HepG2 (cell line): ENCODE data around the gene BCAS1. TPM values are rescaled to one million over a fixed set of nuclear protein-coding genes. Genes with fewer than 3 reads are reported as not detected.

Experiments used
- DNMT1 ChIP-seq: sonication (generic); formaldehyde crosslinking; IDR thresholded peaks from 2 replicates; pipeline ENCODE4 v1.5.1; 2020; ENCODE audit warnings: mild to moderate bottlenecking, missing genetic modification reagents
- GTF2F1 ChIP-seq: fragments of 150-350 bp; IDR thresholded peaks from 2 replicates; pipeline ENCODE4 v1.6.1; 2014; ENCODE audit warnings: low read length
- HNRNPUL1 ChIP-seq: fragments of 200-400 bp; formaldehyde crosslinking; IDR thresholded peaks from 2 replicates; pipeline ENCODE4 v1.6.1; 2017; ENCODE audit warnings: low read depth, mild to moderate bottlenecking, low read length, moderate library complexity
- IKZF1 ChIP-seq: fragments of 450-650 bp; IDR thresholded peaks from 2 replicates; pipeline ENCODE4 v1.7.1; 2016
- KAT2B ChIP-seq: fragments of 150-350 bp; IDR thresholded peaks from 2 replicates; pipeline ENCODE4 v1.6.1; 2014; ENCODE audit warnings: low read depth, low read length, borderline replicate concordance
- NCOA1 ChIP-seq: sonication (generic); formaldehyde crosslinking; IDR thresholded peaks from 2 replicates; pipeline ENCODE4 v1.9.0; 2021; ENCODE audit warnings: missing genetic modification reagents
- PHB2 ChIP-seq: fragments of 450-650 bp; IDR thresholded peaks from 2 replicates; pipeline ENCODE4 v1.6.1; 2018; ENCODE audit not compliant: partially characterized antibody
- REXO4 ChIP-seq: sonication (generic); formaldehyde crosslinking; IDR thresholded peaks from 2 replicates; pipeline ENCODE4 v1.8.0; 2022; ENCODE audit warnings: missing genetic modification reagents, mild to moderate bottlenecking, borderline replicate concordance
- SMAD3 ChIP-seq: sonication (generic); formaldehyde crosslinking; IDR thresholded peaks from 2 replicates; pipeline ENCODE4 v1.4.0; 2020; ENCODE audit warnings: missing genetic modification reagents
- SP1 ChIP-seq, 2 experiments: fragments of 450-650 bp in 1 of 2; sonication (generic) in 1 of 2; formaldehyde crosslinking in 1 of 2; IDR thresholded peaks; 2 replicates each; pipeline versions ENCODE4 v1.4.0 to v1.6.1; 2016 to 2020; ENCODE audit warnings: missing genetic modification reagents in 1 of 2
- SRY ChIP-seq: sonication (generic); formaldehyde crosslinking; IDR thresholded peaks from 2 replicates; pipeline ENCODE4 v1.8.0; 2022; ENCODE audit warnings: mild to moderate bottlenecking, missing genetic modification reagents
- TBP ChIP-seq: sonication (generic); formaldehyde crosslinking; IDR thresholded peaks from 2 replicates; pipeline ENCODE4 v1.5.0; 2020; ENCODE audit warnings: missing genetic modification reagents
- ZBTB38 ChIP-seq: sonication (generic); formaldehyde crosslinking; IDR thresholded peaks from 2 replicates; pipeline ENCODE4 v1.5.1; 2020; ENCODE audit warnings: mild to moderate bottlenecking, missing genetic modification reagents
- ZFAT ChIP-seq: sonication (generic); formaldehyde crosslinking; conservative IDR thresholded peaks from 2 replicates; pipeline ENCODE4 v1.8.1; 2023; ENCODE audit warnings: missing genetic modification reagents, inconsistent platforms
- ZFP41 ChIP-seq: sonication (generic); formaldehyde crosslinking; IDR thresholded peaks from 2 replicates; pipeline ENCODE4 v1.4.0; 2020; ENCODE audit warnings: mild to moderate bottlenecking, missing genetic modification reagents, borderline replicate concordance
- ZNF124 ChIP-seq: sonication (generic); formaldehyde crosslinking; IDR thresholded peaks from 2 replicates; pipeline ENCODE4 v1.4.0; 2020; ENCODE audit warnings: missing genetic modification reagents
- ZNF335 ChIP-seq: sonication (generic); formaldehyde crosslinking; IDR thresholded peaks from 2 replicates; pipeline ENCODE4 v1.4.0; 2020; ENCODE audit warnings: missing genetic modification reagents
- ZNF570 ChIP-seq: sonication (generic); formaldehyde crosslinking; IDR thresholded peaks from 2 replicates; pipeline ENCODE4 v1.4.0; 2020; ENCODE audit warnings: mild to moderate bottlenecking, missing genetic modification reagents, borderline replicate concordance
- ZNF788 ChIP-seq: sonication (generic); formaldehyde crosslinking; IDR thresholded peaks from 2 replicates; pipeline ENCODE4 v1.5.0; 2020; ENCODE audit warnings: mild to moderate bottlenecking, missing genetic modification reagents, borderline replicate concordance
- ZNF841 ChIP-seq: sonication (generic); formaldehyde crosslinking; IDR thresholded peaks from 2 replicates; pipeline ENCODE4 v1.8.1; 2023; ENCODE audit warnings: missing genetic modification reagents, borderline replicate concordance
- polyA plus RNA-seq, 8 experiments: library from polyadenylated mRNA; depleted of rRNA in 3 of 8; stranded (reverse) in 7 of 8; unstranded in 1 of 8; fragments of >200 nt; fragmentation: Illumina TruSeq in 4 of 8; extraction: Trizol in 4 of 8; gene quantifications; 2 replicates each; pipeline versions ENCODE4 v1.2.1 to v1.2.3, GENCODE V29; 2011 to 2016; ENCODE audit warnings: low read depth in 4 of 8, missing spikeins in 1 of 8, mixed read lengths in 1 of 8; ENCODE audit not compliant: insufficient read depth in 1 of 8
- total RNA-seq, 5 experiments: library from RNA; depleted of rRNA; stranded (reverse); fragments of >200 nt; fragmentation: Illumina TruSeq; extraction: Trizol; gene quantifications; 2 replicates each; pipeline ENCODE4 v1.2.3, GENCODE V29; 2016; ENCODE audit warnings: low read depth in 1 of 5
- TF ChIP-seq, protein P1 (sequence below): sonication (generic); formaldehyde crosslinking; conservative IDR thresholded peaks from 2 replicates; pipeline ENCODE4 v1.5.0; 2020; ENCODE audit warnings: missing genetic modification reagents
- TF ChIP-seq, protein P2 (sequence below): sonication (generic); formaldehyde crosslinking; IDR thresholded peaks from 2 replicates; pipeline ENCODE4 v1.4.0; 2020; ENCODE audit warnings: mild to moderate bottlenecking, missing genetic modification reagents
- TF ChIP-seq, protein P3 (sequence below): sonication (generic); formaldehyde crosslinking; IDR thresholded peaks from 2 replicates; pipeline ENCODE4 v1.8.0; 2022; ENCODE audit warnings: mild to moderate bottlenecking, missing genetic modification reagents; ENCODE audit not compliant: insufficient replicate concordance
- TF ChIP-seq, protein P4 (sequence below): sonication (generic); formaldehyde crosslinking; IDR thresholded peaks from 2 replicates; pipeline ENCODE4 v1.4.0; 2020; ENCODE audit warnings: missing genetic modification reagents, borderline replicate concordance

BCAS1 gene
- total and polyA plus RNA-seq, 2 of the 13 experiments (the other 11 are each of a cell fraction or from before 2014, with no cell fraction given), result 0.55 to 0.91 TPM

DNA sequence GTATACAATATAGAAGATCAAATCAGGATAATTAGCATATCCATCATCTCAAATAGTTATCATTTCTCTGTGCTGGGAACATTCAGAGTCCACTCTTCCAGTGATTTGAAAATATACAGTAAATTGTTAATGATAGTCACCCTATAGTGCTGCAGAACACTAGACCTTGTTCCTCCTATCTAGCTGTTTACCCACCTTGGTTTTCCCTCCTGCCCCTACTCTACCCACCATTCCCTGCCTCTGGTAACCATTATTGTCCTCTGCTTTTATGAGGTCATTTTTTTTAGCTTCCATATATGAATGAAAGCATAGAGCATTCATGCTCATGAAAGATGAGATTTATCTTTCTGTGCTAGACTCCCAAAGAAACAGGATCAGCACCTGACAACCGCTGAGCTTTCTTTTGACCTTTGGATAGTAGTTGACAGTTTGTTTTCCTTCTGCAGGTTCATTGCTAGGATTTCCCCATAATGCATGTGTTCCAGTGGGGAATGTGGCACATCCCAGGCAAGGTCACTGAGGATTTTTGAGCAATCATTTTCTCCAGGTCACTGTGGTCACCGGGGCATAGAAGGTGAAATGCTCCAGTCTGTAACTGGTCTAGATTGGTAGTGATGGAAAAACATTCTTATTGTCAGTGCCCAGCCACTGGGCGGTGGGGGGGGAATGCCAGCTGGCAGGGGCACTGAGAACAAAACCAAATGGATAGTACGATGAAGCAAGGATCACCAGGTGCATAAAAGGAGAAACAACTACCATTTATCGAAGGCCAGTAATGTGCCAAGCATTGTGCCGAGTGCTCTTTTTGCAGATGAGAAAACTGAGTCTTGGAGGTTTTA is 33.6 kb upstream of the BCAS1 start (continued):
- TF ChIP-seq, protein P1, sequence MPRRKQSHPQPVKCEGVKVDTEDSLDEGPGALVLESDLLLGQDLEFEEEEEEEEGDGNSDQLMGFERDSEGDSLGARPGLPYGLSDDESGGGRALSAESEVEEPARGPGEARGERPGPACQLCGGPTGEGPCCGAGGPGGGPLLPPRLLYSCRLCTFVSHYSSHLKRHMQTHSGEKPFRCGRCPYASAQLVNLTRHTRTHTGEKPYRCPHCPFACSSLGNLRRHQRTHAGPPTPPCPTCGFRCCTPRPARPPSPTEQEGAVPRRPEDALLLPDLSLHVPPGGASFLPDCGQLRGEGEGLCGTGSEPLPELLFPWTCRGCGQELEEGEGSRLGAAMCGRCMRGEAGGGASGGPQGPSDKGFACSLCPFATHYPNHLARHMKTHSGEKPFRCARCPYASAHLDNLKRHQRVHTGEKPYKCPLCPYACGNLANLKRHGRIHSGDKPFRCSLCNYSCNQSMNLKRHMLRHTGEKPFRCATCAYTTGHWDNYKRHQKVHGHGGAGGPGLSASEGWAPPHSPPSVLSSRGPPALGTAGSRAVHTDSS (CRISPR knock-in tag), result 0 out of 2 replicates have a peak, but pooled peaks have one; percentile 91
- 0 out of 2 replicates have a peak, but pooled peaks have one; percentile 23 for TF ChIP-seq DNMT1 (CRISPR knock-in tag)
- TF ChIP-seq ZFAT (CRISPR knock-in tag), result no peak
- TF ChIP-seq ZNF570 (CRISPR knock-in tag), result no peak
- peak; percentile 96; the same call in 1 of the 2 replicates for TF ChIP-seq ZNF788 (CRISPR knock-in tag)
- 0 out of 2 replicates have a peak, but pooled peaks have one; percentile 68 for TF ChIP-seq SRY (CRISPR knock-in tag)
- TF ChIP-seq, protein P2, sequence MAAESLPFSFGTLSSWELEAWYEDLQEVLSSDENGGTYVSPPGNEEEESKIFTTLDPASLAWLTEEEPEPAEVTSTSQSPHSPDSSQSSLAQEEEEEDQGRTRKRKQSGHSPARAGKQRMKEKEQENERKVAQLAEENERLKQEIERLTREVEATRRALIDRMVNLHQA (CRISPR knock-in tag), result no peak
- TF ChIP-seq KAT2B, result no peak
- peak; percentile 82; the same call in 1 of the 2 replicates for TF ChIP-seq ZFP41 (CRISPR knock-in tag)
- peak; percentile 99 for TF ChIP-seq ZNF124 (CRISPR knock-in tag)
- TF ChIP-seq ZNF335 (CRISPR knock-in tag), result peak; percentile 86
- peak; percentile 66; the same call in 1 of the 2 replicates for TF ChIP-seq ZBTB38 (CRISPR knock-in tag)
- no peak for TF ChIP-seq PHB2
- no peak for TF ChIP-seq REXO4 (CRISPR knock-in tag)
- TF ChIP-seq, protein P3, sequence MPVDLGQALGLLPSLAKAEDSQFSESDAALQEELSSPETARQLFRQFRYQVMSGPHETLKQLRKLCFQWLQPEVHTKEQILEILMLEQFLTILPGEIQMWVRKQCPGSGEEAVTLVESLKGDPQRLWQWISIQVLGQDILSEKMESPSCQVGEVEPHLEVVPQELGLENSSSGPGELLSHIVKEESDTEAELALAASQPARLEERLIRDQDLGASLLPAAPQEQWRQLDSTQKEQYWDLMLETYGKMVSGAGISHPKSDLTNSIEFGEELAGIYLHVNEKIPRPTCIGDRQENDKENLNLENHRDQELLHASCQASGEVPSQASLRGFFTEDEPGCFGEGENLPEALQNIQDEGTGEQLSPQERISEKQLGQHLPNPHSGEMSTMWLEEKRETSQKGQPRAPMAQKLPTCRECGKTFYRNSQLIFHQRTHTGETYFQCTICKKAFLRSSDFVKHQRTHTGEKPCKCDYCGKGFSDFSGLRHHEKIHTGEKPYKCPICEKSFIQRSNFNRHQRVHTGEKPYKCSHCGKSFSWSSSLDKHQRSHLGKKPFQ (CRISPR knock-in tag), result peak; percentile 47
- peak; percentile 94 for TF ChIP-seq NCOA1 (CRISPR knock-in tag)
- TF ChIP-seq, protein P4, sequence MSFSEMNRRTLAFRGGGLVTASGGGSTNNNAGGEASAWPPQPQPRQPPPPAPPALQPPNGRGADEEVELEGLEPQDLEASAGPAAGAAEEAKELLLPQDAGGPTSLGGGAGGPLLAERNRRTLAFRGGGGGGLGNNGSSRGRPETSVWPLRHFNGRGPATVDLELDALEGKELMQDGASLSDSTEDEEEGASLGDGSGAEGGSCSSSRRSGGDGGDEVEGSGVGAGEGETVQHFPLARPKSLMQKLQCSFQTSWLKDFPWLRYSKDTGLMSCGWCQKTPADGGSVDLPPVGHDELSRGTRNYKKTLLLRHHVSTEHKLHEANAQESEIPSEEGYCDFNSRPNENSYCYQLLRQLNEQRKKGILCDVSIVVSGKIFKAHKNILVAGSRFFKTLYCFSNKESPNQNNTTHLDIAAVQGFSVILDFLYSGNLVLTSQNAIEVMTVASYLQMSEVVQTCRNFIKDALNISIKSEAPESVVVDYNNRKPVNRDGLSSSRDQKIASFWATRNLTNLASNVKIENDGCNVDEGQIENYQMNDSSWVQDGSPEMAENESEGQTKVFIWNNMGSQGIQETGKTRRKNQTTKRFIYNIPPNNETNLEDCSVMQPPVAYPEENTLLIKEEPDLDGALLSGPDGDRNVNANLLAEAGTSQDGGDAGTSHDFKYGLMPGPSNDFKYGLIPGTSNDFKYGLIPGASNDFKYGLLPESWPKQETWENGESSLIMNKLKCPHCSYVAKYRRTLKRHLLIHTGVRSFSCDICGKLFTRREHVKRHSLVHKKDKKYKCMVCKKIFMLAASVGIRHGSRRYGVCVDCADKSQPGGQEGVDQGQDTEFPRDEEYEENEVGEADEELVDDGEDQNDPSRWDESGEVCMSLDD, result 0 out of 2 replicates have a peak, but pooled peaks have one; percentile 31
- no peak for TF ChIP-seq IKZF1
- TF ChIP-seq ZNF841 (CRISPR knock-in tag), result no peak
- no peak for TF ChIP-seq GTF2F1
- no peak for TF ChIP-seq HNRNPUL1
- peak; percentile 94 for TF ChIP-seq SMAD3 (CRISPR knock-in tag)
- no peak for TF ChIP-seq SP1 (IDR thresholded peaks at IDR 0.05)
- TF ChIP-seq SP1 (CRISPR knock-in tag; IDR thresholded peaks at IDR 0.05), result no peak; the same call in none of the 2 replicates
- no peak for TF ChIP-seq TBP (CRISPR knock-in tag)
